ENCODE measurements around the gene ONECUT3.

GRCh38 chr19:1806184-1807029, 53.1 kb downstream of the ONECUT3 start:
- TF ChIP-seq CTCF (IDR thresholded peaks at IDR 0.05) (no peak), POLR2A (IDR thresholded peaks at IDR 0.05) (no peak)

All from breast epithelium (tissue), 3 donors.